ENCODE results near the gene ITPK1. TPM values are rescaled to one million over a fixed set of nuclear protein-coding genes. Genes with fewer than 3 reads are reported as not detected.

Gene ITPK1
- total RNA-seq, 1 experiment from 2014 or later: 88.6 TPM

GRCh38 chr14:93148979-93149378 is 33.3 kb upstream of the ITPK1 start:
- no peaks in the 10 kb centered on the region for H3F3A ChIP-seq (ENCODE audit: insufficient read depth, low read depth)
- no peaks in the 10 kb centered on the region for H3K36me3 ChIP-seq (ENCODE audit: low read depth)
- POLR2A ChIA-PET (ENCODE audit: unreplicated experiment): no interaction called here
- H3K79me2 ChIP-seq (ENCODE audit: low read depth): no peaks in the 10 kb centered on the region
- no peaks in the 10 kb centered on the region for H3K9me3 ChIP-seq (ENCODE audit: insufficient read depth, low read depth)
- no peak for DNase-seq
- no peak overlapping the region for H3K4me3 ChIP-seq
- BruUV-seq (replicated peaks): no TSS peak
- no peak overlapping the region for H3K4me2 ChIP-seq
- intact Hi-C loops (cut with micrococcal nuclease; ENCODE audit: unreplicated experiment): no loop called here
- CTCF ChIA-PET: no interaction called here
- no peaks in the 10 kb centered on the region for H3K27me3 ChIP-seq (ENCODE audit: insufficient read depth, low read depth)
- 0 out of 2 replicates have a peak, but pooled peaks cover 8% of the 10 kb centered on the region for H3K4me1 ChIP-seq (replicated peaks; ENCODE audit: insufficient read depth)
- H4K20me1 ChIP-seq (ENCODE audit: insufficient read depth): no peaks in the 10 kb centered on the region
- H3K27ac ChIP-seq: no peak overlapping the region
- no peak overlapping the region for H2AFZ ChIP-seq
- TF ChIP-seq CTCF (conservative IDR thresholded peaks at IDR 0.05): no peak
- TF ChIP-seq EZH2 (IDR thresholded peaks at IDR 0.05; ENCODE audit: low read depth): no peak
- H3K9me2 ChIP-seq (ENCODE audit: insufficient read depth): no peaks in the 10 kb centered on the region

- Histone ChIP-seq H3K36me3 (ENCODE audit: low read depth) (no peaks in the 10 kb centered on the region), H3F3A (ENCODE audit: insufficient read depth, low read depth) (no peaks in the 10 kb centered on the region; the same call in 1 of the 2 replicates), H3K27ac (no peak overlapping the region), H3K27me3 (ENCODE audit: insufficient read depth, low read depth) (no peaks in the 10 kb centered on the region), H3K4me3 (no peak overlapping the region), H3K9me3 (ENCODE audit: insufficient read depth, low read depth) (no peaks in the 10 kb centered on the region), H3K79me2 (ENCODE audit: low read depth) (no peaks in the 10 kb centered on the region), H3K4me1 (replicated peaks; ENCODE audit: insufficient read depth) (0 out of 2 replicates have a peak, but pooled peaks cover 1% of the 10 kb centered on the region), H3K9me2 (ENCODE audit: insufficient read depth) (no peaks in the 10 kb centered on the region), H2AFZ (no peak overlapping the region), H4K20me1 (ENCODE audit: insufficient read depth) (no peaks in the 10 kb centered on the region), H3K4me2 (no peak overlapping the region)
- BruUV-seq (replicated peaks): no TSS peak
- DNase-seq: no peak
- CTCF ChIA-PET: interaction anchor here (0.6 kb wide), 1 partner anchor 8 kb away, joined by 3 read pairs; no protein-coding TSS in a partner anchor
- POLR2A ChIA-PET (ENCODE audit: unreplicated experiment): no interaction called here
- TF ChIP-seq CTCF (conservative IDR thresholded peaks at IDR 0.05): no peak
- no peak for TF ChIP-seq EZH2 (IDR thresholded peaks at IDR 0.05; ENCODE audit: low read depth)
- intact Hi-C loops (cut with micrococcal nuclease; ENCODE audit: unreplicated experiment): no loop called here
These were observed 30.4 kb upstream of the ITPK1 start for GRCh38 chr14:93146119-93146518.

GRCh38 chr14:93142854-93143652 is 27.3 kb upstream of the ITPK1 start:
- Histone ChIP-seq H3K4me1 (replicated peaks; ENCODE audit: insufficient read depth) (no peaks in the 10 kb centered on the region), H3F3A (ENCODE audit: insufficient read depth, low read depth) (no peaks in the 10 kb centered on the region; the same call in 1 of the 2 replicates), H3K27ac (no peak overlapping the region), H3K27me3 (ENCODE audit: insufficient read depth, low read depth) (no peaks in the 10 kb centered on the region), H2AFZ (no peak overlapping the region), H3K9me3 (ENCODE audit: insufficient read depth, low read depth) (no peaks in the 10 kb centered on the region), H3K9me2 (ENCODE audit: insufficient read depth) (no peaks in the 10 kb centered on the region), H3K4me3 (no peak overlapping the region), H3K79me2 (ENCODE audit: low read depth) (no peaks in the 10 kb centered on the region), H4K20me1 (ENCODE audit: insufficient read depth) (no peaks in the 10 kb centered on the region), H3K4me2 (no peak overlapping the region), H3K36me3 (ENCODE audit: low read depth) (no peaks in the 10 kb centered on the region)
- CTCF ChIA-PET: no interaction called here
- no peak for TF ChIP-seq CTCF (conservative IDR thresholded peaks at IDR 0.05)
- no peak for TF ChIP-seq EZH2 (IDR thresholded peaks at IDR 0.05; ENCODE audit: low read depth)
- no peak for DNase-seq
- no TSS peak for BruUV-seq (replicated peaks)
- intact Hi-C loops (cut with micrococcal nuclease; ENCODE audit: unreplicated experiment): no loop called here
- POLR2A ChIA-PET (ENCODE audit: unreplicated experiment): no interaction called here
